Measurements from ENCODE around the gene JUND. TPM values are rescaled to one million over a fixed set of nuclear protein-coding genes. Genes with fewer than 3 reads are reported as not detected.

Gene JUND
- total RNA-seq, 1 donor from 2014 or later: 54.0 TPM

GRCh38 chr19:18317961-18318800 lies 36.8 kb upstream of the JUND start:
- peaks cover 7% of the 10 kb centered on the region for H3K36me3 ChIP-seq (ENCODE audit: control insufficient read depth, insufficient read depth, low read length)
- FAIRE-seq (no peak), DNase-seq (ENCODE audit: low read depth) (no peak)
- TF ChIP-seq, protein P1, sequence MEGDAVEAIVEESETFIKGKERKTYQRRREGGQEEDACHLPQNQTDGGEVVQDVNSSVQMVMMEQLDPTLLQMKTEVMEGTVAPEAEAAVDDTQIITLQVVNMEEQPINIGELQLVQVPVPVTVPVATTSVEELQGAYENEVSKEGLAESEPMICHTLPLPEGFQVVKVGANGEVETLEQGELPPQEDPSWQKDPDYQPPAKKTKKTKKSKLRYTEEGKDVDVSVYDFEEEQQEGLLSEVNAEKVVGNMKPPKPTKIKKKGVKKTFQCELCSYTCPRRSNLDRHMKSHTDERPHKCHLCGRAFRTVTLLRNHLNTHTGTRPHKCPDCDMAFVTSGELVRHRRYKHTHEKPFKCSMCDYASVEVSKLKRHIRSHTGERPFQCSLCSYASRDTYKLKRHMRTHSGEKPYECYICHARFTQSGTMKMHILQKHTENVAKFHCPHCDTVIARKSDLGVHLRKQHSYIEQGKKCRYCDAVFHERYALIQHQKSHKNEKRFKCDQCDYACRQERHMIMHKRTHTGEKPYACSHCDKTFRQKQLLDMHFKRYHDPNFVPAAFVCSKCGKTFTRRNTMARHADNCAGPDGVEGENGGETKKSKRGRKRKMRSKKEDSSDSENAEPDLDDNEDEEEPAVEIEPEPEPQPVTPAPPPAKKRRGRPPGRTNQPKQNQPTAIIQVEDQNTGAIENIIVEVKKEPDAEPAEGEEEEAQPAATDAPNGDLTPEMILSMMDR (IDR thresholded peaks at IDR 0.05; ENCODE audit: insufficient read depth, low read length, severe bottlenecking): no peak
- no peak overlapping the region for H3K4me3 ChIP-seq (ENCODE audit: low read depth, low read length)
- no peaks in the 10 kb centered on the region for H3K27me3 ChIP-seq (ENCODE audit: control insufficient read depth, insufficient read depth, low read length)

DNA sequence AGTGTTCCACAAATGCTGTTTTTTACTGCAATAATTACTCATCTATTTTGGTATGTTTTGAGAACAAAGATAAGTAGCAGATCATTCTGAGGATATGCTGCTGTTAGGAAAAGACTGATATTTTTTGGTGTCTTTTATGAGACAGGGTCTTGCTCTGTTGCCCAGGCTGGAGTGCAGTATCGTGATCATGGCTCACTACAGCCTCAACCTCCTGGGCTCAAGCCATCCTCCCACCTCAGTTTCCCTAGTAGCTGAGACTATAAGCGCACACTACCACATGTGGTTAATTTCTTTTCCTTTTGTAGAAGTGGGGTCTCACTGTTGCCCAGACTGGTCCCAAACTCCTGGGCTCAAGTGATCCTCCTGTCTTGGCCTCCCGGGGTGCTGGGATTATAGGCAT lies 32.0 kb upstream of the JUND start:
- Histone ChIP-seq H3K27me3 (ENCODE audit: control insufficient read depth, insufficient read depth, low read length) (no peaks in the 10 kb centered on the region), H3K36me3 (ENCODE audit: control insufficient read depth, insufficient read depth, low read length) (peaks cover 22% of the 10 kb centered on the region), H3K4me3 (ENCODE audit: low read depth, low read length) (no peak overlapping the region)
- TF ChIP-seq, protein P1 (IDR thresholded peaks at IDR 0.05; ENCODE audit: insufficient read depth, low read length, severe bottlenecking): no peak
- DNase-seq (ENCODE audit: low read depth) (no peak), FAIRE-seq (no peak)

DNA sequence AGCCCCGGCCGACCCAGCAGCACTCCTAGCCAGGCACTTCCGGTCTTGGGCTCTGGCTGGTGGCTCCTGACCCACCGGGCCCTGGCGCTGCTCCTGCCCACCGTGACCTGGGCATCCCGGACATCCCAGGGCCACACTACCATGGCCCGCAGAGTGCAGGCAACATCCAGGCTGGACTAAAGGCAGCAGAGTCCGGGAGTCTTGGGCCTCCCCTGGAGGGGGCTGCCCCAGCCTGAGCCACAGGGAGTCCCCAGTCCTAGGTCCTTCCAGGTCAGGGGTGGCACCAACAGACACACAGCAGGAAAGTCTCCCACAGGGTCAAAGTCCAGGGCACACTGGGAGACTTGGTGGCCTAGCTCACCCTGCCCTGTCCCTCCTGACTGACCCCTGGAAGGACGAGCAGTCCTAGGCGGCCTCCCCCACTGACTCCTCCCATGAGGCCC lies 30.7 kb upstream of the JUND start:
- peaks cover 25% of the 10 kb centered on the region for H3K36me3 ChIP-seq (ENCODE audit: control insufficient read depth, insufficient read depth, low read length)
- FAIRE-seq (no peak), DNase-seq (ENCODE audit: low read depth) (no peak)
- H3K27me3 ChIP-seq (ENCODE audit: control insufficient read depth, insufficient read depth, low read length): no peaks in the 10 kb centered on the region
- H3K4me3 ChIP-seq (ENCODE audit: low read depth, low read length): no peak overlapping the region
- TF ChIP-seq, protein P1 (IDR thresholded peaks at IDR 0.05; ENCODE audit: insufficient read depth, low read length, severe bottlenecking): no peak

GRCh38 chr19:18311502-18312091 lies 30.2 kb upstream of the JUND start:
- Histone ChIP-seq H3K27me3 (ENCODE audit: control insufficient read depth, insufficient read depth, low read length) (no peaks in the 10 kb centered on the region), H3K36me3 (ENCODE audit: control insufficient read depth, insufficient read depth, low read length) (peaks cover 26% of the 10 kb centered on the region), H3K4me3 (ENCODE audit: low read depth, low read length) (no peak overlapping the region)
- DNase-seq (ENCODE audit: low read depth) (no peak), FAIRE-seq (no peak)
- TF ChIP-seq, protein P1 (IDR thresholded peaks at IDR 0.05; ENCODE audit: insufficient read depth, low read length, severe bottlenecking): no peak

DNA sequence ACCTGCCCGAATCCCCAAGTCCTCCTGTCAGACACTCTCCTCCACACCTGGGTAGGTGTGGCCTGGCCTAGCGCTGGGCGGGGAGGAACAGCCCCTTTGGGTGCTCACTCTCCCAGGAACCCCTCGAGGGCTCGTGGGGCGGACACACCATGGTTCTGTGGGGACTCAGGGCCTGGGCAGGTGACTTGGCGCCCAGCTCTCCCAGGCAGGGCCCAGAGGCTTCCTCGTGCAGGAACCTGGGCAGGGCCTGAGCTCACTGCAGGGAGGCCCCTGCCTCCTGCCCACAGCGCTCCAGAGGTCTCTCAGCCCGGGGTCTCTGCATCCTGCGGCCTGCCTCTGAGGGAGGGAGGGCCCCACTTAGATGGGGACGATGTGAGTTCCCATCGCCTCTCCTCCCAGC lies 29.5 kb upstream of the JUND start:
- Histone ChIP-seq H3K36me3 (ENCODE audit: control insufficient read depth, insufficient read depth, low read length) (peaks cover 28% of the 10 kb centered on the region), H3K4me3 (ENCODE audit: low read depth, low read length) (no peak overlapping the region), H3K27me3 (ENCODE audit: control insufficient read depth, insufficient read depth, low read length) (no peaks in the 10 kb centered on the region)
- TF ChIP-seq, protein P1 (IDR thresholded peaks at IDR 0.05; ENCODE audit: insufficient read depth, low read length, severe bottlenecking): no peak
- FAIRE-seq: no peak
- DNase-seq (ENCODE audit: low read depth): no peak
